ENCODE data around the gene MTUS2.
"Not testable (repeated sequence)": the region's sequence is repeated elsewhere in the genome, so short reads cannot be mapped to it uniquely, and the experiment has no call there.

The MTUS2 gene

DNA sequence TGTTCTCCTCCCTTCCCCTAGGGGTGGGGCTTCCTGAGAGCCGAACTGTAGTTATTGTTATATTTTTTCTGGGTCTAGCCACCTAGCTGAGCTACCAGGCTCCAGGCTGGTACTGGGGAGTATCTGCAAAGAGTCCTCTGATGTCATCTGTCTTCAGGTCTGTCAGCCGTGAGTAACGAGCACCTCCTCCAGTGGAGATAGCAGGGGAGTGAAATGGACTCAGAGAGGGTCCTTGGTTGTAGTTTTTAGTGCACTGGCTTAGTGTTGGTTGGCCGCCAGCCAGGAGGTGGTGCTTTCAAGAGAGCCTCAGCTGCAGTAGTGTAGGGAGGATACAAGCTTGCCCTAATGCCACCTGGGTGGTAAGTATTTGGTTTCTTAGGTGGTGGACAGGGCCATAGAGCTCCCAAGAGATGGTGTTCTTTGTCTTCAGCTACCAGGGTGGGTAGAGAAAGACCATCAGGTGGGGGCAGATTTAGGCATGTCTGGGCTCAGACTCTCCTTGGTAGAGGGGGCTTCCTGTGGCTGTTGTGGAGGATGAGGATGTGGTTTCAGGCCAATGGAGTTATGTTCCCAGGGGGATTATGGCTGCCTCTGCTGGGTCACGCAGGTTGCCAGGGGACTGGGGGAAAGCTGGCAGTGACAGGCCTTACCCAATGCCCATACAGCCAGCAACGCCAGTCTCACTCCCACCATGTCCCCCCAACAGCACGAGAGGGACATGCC is 525.9 kb downstream of the MTUS2 start:
- DNase-seq = not testable (repeated sequence)

DNA sequence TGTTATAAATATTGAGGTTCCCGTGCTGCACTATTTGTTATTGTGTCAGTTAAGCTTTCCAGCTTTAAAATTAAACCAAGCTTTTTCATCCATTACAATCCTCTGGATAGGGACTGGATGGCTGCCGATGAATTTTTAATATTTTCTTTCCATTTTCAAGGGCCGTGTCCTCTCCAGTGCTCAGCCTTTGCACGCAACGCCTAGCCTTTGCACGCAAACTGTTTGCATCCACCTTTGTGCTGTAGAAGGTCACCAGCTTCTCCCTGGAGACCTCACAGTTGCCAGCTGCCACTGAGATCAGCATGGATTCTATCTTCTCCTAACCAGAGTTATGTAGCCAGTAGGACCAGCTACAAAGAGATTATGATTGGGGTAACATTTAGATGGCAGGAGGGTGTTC is 534.9 kb downstream of the MTUS2 start:
- DNase-seq = no peak

DNA sequence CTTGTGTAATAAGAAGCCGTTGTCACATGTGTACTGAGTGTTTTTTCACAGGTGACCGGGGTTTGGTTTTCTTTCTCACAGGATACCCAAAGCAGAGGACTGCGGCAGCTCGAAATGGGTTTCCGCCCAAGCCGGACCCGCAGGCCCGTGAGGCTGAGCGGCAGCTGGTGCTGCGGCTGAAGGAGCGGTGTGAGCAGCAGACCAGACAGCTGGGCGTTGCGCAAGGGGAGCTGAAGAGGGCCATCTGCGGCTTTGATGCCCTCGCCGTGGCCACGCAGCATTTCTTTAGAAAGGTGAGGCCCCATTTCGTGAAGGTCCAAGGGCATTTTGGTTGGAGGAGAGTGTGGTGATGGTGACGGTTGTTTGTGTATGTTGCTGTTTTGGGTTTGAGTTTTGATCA is 539.0 kb downstream of the MTUS2 start:
- no peak for DNase-seq

DNA sequence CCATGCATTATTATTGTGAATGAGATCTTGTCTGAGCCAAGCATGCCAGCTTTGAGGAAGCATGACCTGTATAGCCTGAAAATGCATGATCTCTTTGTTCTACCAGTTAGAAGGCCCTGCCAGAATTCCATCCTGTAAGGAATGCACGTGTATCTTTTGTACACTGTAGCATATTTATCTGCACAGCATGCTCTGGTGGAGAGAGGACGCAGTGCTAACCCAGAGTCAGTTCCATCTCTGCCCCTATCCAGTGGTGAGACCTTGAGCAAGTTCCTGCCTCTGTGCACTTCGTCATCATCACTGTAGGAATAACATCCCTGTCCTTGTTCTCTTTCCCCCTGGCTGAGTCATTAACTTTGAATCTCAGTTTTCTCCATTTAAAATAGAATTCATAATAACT is 541.6 kb downstream of the MTUS2 start:
- no peak for DNase-seq

DNA sequence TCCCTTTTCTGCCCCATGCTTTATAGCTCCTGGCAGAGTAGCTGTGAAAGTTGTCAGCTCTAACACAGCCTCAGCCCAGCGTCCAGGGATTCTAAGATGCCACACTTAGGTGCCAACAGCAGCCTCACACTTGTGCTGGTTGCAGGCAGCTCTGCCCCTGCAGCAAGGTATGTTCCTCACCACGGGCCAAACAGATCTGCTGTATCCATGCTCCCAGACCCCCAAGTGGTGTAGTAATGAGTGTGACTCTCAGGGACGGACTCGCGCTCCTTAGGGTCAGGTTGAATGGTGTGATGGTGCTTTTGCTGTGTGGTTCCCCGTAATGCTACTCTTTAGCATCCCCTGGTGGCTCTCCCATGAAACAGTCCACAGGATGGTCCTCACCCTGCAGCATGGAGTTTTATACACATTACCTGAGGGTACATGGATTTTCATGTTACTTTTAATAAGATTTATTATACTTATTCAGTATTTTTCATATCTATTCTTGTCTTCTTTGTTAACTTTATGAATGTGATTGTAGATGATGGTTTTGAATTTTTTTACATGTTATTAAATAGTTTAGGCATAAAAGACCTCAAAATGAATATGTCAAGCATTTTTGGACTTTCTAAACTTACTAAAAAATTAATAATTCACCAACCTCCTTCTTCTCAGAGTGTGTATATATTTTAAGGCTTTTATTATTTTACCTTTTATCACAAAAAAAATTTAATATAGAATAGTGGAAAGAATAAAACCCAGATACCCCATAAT is 542.9 kb downstream of the MTUS2 start:
- peak; percentile 66 for DNase-seq

DNA sequence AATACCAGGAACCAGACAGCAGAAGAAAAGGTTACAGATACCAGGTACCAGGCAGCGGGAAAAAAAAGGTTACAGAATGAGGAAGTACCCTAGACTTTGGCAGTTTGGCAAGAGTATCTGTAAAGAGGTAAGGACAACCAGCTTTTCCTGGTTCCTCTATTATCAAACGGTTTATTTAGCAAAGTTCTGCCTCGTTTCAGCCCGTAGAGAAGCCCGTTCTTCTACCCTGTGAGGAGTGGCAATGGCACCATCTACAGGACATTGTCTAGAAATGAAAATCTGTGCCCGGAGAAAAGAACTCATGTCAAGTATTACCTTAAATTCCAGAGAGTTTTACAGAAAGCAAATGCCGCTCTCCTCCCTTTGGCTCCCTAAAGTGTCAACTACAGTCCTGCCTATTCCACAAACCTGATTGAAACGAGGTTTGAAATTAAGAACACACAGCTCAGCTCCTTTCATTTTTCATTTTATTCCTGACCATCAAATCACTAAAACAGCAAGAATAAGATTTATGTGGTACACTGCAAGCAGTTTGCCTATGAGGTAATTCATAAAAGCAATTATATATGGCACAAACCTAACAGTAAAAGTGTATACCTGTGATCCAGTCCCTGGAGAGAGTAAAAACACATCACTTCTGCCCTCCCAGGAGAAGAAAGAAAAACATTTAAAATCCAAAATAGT is 549.1 kb downstream of the MTUS2 start:
- peak; percentile 73 for DNase-seq

DNA sequence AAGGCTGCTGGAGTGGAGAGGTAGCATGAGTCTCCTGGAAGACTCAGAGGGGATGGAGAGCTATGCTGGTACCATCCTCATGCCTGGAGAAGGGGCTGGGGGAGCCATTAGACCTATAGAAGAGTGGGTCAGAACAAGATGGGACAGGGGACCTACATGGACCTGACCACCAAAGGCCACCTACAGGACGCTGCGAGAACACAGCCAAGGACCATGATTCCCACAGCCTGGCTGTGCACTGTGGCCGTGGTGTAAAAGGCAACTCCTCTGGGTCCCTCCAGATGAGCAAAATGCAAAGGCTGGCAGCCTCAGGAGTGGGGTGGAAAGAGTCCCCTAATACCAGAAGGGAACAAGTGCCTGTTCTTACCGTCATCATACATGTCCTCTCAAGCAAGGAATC is 559.1 kb downstream of the MTUS2 start:
- DNase-seq = no peak

DNA sequence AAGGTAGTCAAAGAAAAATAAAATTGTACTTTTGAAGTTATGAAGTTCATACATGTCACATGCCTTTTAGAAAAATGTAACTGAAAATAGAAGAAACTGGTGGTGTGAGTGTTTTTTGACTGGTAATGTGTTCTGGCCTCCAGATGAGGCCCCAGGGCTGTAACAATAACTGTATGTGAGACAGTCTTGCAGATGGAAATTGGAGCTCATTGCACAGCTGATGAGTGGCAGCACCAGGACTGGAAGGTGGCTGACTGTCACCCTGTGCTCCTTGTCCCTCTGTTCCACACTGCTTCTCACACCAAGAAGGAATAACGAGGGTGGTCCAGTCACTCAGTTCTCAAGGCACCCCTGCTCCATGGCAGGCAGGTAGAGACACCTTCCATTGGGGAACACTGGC is 559.7 kb downstream of the MTUS2 start:
- DNase-seq = no peak

DNA sequence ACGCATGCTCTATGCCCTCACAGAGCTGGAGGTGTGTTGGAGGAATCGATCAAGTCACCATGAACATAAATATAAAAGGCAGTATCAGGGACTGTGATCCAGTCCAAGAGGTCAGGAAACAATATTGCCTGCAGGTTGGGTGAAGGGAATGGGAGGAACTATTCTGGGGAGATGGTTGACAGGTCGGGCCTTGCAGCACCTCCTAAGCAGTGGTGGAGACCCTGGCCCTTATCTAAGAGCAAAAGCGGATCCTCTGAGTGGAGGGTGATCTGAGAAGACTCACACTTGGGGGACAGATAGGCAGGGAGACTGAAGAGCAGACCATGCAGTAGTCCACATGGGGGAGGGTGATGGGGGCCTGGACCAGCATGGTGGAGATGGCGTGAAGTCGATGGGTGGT is 561.9 kb downstream of the MTUS2 start:
- no peak for DNase-seq

DNA sequence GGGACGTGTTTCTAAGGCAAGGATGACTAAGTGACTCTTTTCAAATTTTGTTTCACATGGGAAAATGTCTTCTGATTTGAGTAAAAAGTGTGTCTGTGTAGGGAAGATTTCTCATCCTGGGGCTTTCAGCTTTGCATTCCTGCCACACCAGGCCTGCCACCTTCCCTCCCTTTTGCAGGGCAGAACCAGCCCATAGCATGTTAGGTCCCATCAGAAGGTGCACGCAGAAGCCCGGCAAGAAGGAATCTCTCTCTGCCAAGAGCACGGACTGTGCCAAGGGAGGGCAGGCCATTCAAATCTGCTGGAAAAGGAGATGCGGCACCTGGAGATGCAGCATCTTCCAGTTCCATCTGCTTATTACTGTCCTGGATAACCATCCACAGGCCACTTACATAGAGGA is 563.3 kb downstream of the MTUS2 start:
- no peak for DNase-seq

DNA sequence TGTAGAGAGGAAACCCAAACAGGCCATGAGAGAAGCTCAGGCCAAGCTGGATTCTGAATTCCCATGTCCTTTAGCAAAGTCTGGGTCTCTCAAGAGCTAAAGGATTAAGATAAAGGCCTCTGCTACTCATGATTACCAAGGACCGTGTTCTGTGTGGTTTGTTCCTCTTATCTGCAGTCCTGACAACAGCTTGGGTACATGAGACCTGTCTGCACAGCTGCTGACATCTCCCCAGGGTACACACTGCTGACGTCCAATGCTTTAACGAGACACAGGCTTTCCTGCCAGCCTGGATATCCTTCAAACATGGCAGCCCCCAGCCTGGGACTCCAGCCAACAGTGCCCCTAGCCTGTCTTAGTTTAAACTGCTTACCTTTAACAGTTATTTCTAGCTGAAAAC is 564.3 kb downstream of the MTUS2 start:
- DNase-seq = peak; percentile 95

DNA sequence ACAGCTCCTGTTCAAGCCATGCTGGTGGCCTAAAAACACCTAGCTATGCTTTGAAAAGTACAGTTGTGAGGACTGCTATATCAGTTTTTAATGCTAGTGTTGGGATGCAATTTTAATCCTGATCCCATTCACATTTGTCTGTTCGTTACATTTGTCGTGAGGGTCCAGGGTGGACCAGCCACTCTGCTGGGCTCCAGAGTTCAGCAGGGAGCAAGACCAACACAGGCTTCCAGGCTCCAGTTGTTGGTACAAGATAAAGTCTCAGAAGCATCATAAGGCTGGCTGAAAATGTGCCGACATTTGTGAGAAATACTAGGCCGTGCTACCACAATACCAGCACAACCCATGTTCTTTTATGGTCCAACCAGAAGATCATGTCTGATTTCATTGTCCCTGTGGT is 564.7 kb downstream of the MTUS2 start:
- peak; percentile 51 for DNase-seq

DNA sequence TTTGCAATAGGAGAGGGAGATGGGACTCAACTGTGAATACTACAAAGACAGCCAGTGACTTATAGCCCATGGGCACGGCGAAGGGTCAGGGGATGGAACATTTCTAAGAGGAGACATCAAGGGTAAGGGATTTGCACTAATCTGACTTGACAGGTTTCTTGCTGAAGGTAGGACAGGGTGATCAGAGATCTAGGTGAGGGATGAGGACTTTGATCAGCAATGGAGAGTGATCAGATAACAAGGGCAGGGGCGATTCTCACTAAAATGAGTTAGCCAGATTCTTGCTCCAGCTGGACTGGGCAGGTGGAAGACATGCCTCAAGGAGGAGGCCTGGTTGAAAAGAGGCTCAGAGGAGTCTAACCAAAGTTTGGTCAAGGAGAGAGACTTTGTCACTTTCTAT is 566.1 kb downstream of the MTUS2 start:
- no peak for DNase-seq

DNA sequence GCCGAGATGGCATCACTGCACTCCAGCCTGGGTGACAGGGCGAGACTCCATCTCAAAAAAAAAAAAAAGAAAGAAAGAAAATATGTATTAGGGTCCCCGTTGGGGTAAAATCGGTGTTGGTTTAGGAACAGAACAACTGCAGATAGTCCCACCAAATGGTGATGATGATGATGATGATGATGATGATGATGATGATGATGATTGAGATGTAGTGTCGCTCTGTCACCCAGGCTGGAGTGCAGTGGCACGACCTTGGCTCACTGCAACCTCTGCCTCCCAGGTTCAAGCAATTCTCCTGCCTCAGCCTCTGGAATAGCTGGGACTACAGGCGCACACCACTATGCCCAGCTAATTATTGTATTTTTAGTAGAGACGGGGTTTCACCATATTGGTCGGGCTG is 570.5 kb downstream of the MTUS2 start:
- not testable (repeated sequence) for DNase-seq

DNA sequence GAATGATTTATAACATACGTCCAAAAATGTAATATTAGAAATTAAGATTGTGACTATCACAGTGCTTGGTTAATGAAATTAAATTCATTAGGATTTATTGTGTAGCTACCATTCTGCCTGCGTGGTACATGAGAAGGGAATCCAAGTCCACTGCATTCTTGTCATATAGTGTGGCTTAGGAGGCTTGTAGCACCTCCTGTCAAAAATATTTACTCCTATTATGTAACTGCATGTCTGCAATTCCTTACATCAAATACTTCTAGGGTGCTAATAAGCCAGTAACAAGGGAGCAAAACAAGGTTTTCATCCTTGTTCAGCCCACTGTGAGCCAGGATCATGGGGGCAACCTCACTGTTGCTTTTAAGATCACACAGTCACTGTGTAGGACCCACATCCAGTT is 576.3 kb downstream of the MTUS2 start:
- no peak for DNase-seq

DNA sequence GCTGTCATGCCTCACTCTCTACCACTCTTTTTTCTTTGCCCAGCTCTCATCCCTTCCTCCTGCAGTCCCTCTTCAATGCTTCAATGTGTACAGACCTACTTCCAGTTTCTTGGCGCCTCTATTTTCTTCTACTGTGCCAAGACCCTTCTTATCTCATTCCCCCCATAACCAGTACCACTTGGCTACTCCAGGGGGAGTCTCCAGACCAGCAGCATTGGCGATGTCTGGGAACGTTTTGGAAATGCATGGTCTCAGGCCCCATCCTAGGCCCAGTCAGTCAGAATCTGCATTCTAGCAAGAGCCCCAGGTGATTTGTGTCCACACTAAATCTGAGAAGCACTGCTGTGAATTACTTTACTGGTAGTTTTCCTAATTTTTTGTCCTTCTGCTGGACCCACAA is 577.1 kb downstream of the MTUS2 start:
- DNase-seq = no peak

DNA sequence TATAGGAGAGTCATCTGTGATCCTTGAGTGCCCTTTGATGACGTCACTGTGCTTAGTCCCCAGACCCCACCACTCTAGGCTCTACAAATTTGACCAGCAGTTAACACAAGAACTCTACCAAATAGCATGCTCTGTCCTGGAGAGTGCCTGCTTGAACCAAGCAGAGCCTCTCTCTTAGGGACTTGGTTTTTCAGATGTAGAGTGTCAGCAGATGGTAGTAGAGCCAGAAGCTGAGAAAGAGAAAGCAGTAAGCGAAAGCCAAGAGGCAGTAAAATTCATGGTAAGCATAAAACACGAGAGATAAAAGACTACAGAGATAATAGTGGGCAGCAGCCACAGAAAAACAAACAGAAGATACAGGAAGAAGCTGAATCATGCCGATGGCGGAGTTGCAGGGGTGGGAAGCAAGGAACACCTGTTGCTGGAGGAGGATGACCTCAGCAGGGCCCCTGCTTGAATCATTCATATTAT is 582.1 kb downstream of the MTUS2 start:
- DNase-seq = peak; percentile 49

DNA sequence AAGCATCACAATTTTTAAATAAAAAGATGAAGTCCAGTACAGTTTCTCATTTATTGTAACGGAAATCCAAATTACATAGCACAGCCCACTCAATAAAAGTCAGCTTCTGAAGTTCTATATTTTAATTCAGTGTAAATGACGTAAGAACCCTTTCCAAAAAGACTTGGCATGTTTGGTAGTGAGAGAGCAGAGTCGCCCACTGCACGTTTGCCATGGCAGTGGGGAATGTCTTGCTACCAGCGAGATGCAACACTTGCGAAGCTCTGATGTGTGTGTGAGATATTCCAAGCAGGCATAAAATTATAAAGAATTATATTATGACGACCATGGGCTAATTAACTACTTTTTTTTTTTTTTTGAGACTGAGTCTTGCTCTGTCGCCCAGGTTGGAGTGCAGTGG is 585.3 kb downstream of the MTUS2 start:
- no peak for DNase-seq

DNA sequence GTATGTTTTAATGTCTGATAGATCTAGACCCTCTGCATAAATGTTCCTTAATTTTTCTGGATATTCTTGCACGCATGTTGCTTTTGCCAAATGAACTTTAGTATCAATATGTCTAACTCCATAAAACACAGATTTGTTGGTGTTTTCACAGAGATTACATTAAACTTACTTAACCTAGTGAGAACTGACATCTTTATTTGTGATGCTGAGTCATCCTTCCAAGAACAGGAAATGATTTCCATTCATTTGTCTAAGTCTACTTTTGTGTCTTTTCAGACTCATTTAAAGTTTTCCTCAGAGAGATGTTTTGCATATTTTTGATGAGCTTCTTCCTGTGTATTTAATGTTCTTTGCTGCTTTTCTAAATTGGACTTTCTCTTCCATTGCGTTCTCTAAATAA is 591.3 kb downstream of the MTUS2 start:
- peak; percentile 37 for DNase-seq

DNA sequence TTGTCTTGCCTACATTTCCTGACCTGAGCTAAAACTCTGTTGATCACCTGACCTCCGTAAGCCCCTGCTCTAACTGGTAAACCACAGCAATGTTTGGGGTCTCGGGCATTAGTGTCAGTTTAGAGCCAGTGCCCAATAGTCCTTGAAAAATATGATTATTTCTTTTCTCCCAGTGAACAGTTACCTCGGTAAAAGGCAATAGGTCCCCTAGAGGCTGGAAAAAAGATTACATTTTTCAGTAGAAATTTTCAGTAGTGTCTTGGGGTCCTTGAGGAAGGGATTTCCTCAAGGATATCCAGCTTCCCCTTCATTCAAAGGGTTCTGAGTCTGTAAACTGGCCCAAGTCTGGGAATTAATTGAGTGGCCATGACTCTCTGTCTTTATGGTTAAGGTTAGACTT is 597.9 kb downstream of the MTUS2 start:
- no peak for DNase-seq

DNA sequence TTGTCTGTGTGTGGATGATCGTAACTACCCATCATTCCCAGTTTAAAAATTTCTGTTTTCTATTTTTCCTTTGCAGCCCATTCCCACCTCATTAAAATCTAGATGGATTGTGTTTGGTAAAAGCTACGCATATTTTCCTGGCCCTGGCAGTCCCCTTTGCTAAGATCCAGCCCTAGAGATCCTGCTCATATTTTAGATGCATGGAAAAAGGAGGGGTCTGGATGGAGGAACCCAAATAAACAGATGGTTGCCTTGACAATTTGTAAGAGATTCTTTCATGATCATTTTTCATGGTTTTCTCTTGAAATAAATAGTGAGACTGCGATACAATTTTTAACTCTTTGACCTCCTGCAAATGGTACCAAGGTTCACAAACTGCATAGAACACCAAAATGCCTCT is 601.0 kb downstream of the MTUS2 start:
- no peak for DNase-seq

DNA sequence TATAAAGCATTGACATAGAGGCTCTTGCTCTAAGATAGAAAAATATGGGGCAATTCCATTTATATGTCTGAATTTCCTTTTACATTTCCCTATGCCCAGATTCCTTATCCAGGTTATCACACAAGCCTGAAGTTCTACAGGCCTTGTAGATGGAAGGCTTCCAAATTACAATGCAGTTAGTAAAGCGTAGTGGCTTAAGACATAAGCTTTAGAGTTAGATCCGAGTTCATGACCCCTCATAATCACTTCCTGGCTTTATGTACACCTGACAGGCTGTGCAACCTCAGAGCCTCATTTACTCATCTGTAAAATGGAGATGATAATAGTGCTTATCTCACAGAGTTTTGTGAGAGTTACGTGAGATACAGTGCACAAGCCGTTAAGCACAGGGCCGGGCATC is 601.9 kb downstream of the MTUS2 start:
- no peak for DNase-seq

DNA sequence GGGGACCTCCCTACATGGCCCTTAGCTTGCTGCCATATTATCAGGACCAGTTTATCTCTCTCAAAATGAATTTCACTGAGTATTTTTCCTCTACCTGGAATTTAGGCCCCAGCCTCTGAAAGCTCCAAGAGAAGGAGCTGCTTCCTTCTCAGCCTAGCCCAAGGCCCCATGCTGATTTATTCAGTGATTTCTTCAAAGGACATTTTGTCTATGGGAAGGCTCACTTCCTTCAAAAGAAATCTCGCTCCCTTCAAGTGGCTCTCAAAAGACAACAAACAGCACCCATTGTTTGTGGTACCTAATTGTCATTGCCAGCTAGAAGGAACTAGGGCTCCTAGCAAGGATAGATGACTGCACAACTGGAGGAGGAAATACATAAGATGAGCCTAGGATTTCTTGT is 602.9 kb downstream of the MTUS2 start:
- no peak for DNase-seq

DNA sequence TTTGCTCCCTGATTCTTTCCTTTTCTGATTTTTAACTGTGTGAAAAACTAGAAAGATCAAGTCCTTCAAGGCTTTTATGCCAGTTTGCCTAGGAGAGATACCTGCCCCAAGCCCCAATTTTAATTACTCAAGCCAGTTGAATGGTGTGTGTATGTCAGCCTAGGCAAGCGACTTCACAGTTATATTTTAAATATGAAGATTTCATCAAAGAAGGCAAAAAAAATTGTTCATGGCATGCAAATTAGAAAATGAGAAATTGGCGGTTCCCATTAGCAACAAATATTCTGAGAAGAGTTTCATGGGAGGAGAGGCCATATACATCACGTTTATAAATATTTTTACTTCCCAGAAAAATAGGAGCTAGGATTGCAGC is 607.8 kb downstream of the MTUS2 start:
- DNase-seq = no peak

Data from hematopoietic multipotent progenitor cell treated with erythropoietin and hydrocortisone succinate and interleukin-3 and kit ligand, for 8 days (in vitro differentiated cells).